ENCODE results near the gene EHF.

DNA sequence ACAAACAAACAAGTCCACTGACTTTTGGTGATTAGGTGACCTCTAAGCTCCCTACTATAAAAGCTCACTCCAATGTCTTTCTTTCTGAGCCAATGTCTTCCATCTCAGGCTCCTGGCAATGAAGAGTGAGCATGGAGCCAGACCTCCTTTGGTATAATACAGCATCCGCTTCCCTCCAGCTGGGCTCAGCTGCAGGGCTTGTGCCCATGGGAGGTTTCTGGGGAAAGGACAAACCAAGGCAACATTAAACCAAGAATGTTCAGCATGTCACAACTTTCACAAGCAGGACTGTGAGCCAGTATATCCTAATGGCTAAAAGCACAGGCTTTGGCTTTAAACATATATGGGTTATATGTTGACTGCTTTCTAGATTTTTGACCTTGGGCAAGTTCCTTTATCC lies 58.8 kb downstream of the EHF start:
- TF ChIP-seq, protein P1, sequence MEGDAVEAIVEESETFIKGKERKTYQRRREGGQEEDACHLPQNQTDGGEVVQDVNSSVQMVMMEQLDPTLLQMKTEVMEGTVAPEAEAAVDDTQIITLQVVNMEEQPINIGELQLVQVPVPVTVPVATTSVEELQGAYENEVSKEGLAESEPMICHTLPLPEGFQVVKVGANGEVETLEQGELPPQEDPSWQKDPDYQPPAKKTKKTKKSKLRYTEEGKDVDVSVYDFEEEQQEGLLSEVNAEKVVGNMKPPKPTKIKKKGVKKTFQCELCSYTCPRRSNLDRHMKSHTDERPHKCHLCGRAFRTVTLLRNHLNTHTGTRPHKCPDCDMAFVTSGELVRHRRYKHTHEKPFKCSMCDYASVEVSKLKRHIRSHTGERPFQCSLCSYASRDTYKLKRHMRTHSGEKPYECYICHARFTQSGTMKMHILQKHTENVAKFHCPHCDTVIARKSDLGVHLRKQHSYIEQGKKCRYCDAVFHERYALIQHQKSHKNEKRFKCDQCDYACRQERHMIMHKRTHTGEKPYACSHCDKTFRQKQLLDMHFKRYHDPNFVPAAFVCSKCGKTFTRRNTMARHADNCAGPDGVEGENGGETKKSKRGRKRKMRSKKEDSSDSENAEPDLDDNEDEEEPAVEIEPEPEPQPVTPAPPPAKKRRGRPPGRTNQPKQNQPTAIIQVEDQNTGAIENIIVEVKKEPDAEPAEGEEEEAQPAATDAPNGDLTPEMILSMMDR (IDR thresholded peaks at IDR 0.05): no peak
- no peak for TF ChIP-seq ZFX (IDR thresholded peaks at IDR 0.05; ENCODE audit: borderline replicate concordance)

Measured in 22Rv1 (cell line).